IPS-20b (cell line): Measurements from ENCODE around the gene SNX27.
"Not testable (repeated sequence)": the region's sequence is repeated elsewhere in the genome, so short reads cannot be mapped to it uniquely, and the experiment has no call there.

ENCODE experiments used
- H3K27ac ChIP-seq: one replicate; pipeline ENCODE4 v1.5.1; 2013; ENCODE audit warnings: low read length
- H3K27me3 ChIP-seq: 2 replicates; pipeline ENCODE4 v1.6.1; 2013; ENCODE audit warnings: mild to moderate bottlenecking, low read length, inconsistent platforms; ENCODE audit not compliant: insufficient read depth
- H3K36me3 ChIP-seq: 2 replicates; pipeline ENCODE4 v1.6.1; 2013; ENCODE audit warnings: low read depth, mild to moderate bottlenecking, inconsistent platforms, low read length, moderate library complexity; ENCODE audit not compliant: insufficient read depth
- H3K4me1 ChIP-seq: 2 replicates; pipeline ENCODE4 v1.6.1; 2013; ENCODE audit warnings: mild to moderate bottlenecking, control low read depth, inconsistent platforms, low read length, moderate library complexity; ENCODE audit not compliant: insufficient read depth
- H3K4me3 ChIP-seq: 2 replicates; pipeline ENCODE4 v1.5.1; 2013; ENCODE audit warnings: mild to moderate bottlenecking, low read length, inconsistent platforms
- H3K9ac ChIP-seq: 2 replicates; pipeline ENCODE4 v1.6.1; 2013; ENCODE audit warnings: low read depth, mild to moderate bottlenecking, inconsistent platforms, low read length, moderate library complexity
- H3K9me3 ChIP-seq: 2 replicates; pipeline ENCODE4 v1.6.1; 2013; ENCODE audit warnings: mild to moderate bottlenecking, low read depth, low read length, inconsistent platforms; ENCODE audit not compliant: insufficient read depth

SNX27 gene

DNA sequence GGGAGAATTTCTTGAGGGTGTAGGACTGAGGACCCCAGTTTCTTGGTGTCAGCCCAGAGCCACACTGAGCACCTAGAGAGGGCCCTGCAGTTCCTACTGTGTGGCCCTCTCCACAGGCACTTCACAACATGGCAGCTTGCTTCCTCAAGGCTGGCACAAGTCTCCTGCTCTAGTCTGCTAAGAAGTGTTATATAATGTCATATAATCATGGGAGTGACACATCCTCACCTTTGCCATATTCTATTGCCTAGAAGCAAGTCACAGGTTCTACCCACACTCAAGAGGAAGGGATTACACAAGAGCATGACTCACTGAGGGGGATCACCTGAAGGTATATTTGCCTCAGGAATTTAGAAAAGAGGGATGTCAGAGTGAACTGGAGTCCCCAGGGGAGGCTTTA, 5.5 kb upstream of the SNX27 start:
- H3K27ac ChIP-seq, result no peak overlapping the region
- no peaks in the 10 kb centered on the region for H3K36me3 ChIP-seq
- no peak overlapping the region for H3K4me3 ChIP-seq
- H3K9ac ChIP-seq, result no peak overlapping the region
- H3K4me1 ChIP-seq, result 0 out of 2 replicates have a peak, but pooled peaks cover 2% of the 10 kb centered on the region
- H3K27me3 ChIP-seq, result no peaks in the 10 kb centered on the region
- no peaks in the 10 kb centered on the region for H3K9me3 ChIP-seq

DNA sequence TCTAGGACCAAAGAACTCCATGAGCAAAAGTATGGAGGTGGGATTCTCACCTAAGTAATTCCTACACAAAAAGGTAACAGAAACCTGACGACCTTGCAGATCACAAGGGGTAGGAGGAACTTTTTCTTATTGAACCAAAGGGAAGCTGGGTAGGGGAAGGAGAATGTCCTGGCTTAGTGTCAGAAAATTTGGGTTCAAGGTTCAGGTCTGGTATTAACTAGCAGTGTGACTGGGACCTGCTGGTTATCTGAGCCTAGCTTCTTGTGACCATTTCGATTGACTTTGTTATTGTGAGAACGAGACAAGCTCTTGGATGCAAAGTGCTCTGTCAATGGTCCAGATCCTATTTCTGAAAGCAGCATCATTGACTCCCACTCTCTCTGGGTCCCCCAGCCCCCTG, 5.0 kb upstream of the SNX27 start:
- no peak overlapping the region for H3K27ac ChIP-seq
- H3K4me3 ChIP-seq, result no peak overlapping the region
- no peak overlapping the region for H3K9ac ChIP-seq
- no peaks in the 10 kb centered on the region for H3K9me3 ChIP-seq
- H3K4me1 ChIP-seq, result 0 out of 2 replicates have a peak, but pooled peaks cover 2% of the 10 kb centered on the region
- H3K36me3 ChIP-seq, result no peaks in the 10 kb centered on the region
- no peaks in the 10 kb centered on the region for H3K27me3 ChIP-seq

GRCh38 chr1:151610142-151610541, 1.7 kb upstream of the SNX27 start:
- H3K27ac ChIP-seq, result no peak overlapping the region
- no peaks in the 10 kb centered on the region for H3K9me3 ChIP-seq
- H3K36me3 ChIP-seq, result 0 out of 2 replicates have a peak, but pooled peaks cover 4% of the 10 kb centered on the region
- H3K4me1 ChIP-seq, result 0 out of 2 replicates have a peak, but pooled peaks cover 7% of the 10 kb centered on the region
- no peak overlapping the region for H3K9ac ChIP-seq
- no peak overlapping the region for H3K4me3 ChIP-seq
- no peaks in the 10 kb centered on the region for H3K27me3 ChIP-seq

GRCh38 chr1:151611288-151611790, 511 bp upstream of the SNX27 start:
- H3K9me3 ChIP-seq, result no peaks in the 10 kb centered on the region
- H3K4me1 ChIP-seq, result 0 out of 2 replicates have a peak, but pooled peaks cover 7% of the 10 kb centered on the region
- H3K36me3 ChIP-seq, result 0 out of 2 replicates have a peak, but pooled peaks cover 7% of the 10 kb centered on the region
- H3K27ac ChIP-seq, result no peak overlapping the region
- no peaks in the 10 kb centered on the region for H3K27me3 ChIP-seq
- H3K4me3 ChIP-seq, result 0 out of 2 replicates have a peak overlapping the region, but pooled peaks have one; percentile 96
- no peak overlapping the region for H3K9ac ChIP-seq

DNA sequence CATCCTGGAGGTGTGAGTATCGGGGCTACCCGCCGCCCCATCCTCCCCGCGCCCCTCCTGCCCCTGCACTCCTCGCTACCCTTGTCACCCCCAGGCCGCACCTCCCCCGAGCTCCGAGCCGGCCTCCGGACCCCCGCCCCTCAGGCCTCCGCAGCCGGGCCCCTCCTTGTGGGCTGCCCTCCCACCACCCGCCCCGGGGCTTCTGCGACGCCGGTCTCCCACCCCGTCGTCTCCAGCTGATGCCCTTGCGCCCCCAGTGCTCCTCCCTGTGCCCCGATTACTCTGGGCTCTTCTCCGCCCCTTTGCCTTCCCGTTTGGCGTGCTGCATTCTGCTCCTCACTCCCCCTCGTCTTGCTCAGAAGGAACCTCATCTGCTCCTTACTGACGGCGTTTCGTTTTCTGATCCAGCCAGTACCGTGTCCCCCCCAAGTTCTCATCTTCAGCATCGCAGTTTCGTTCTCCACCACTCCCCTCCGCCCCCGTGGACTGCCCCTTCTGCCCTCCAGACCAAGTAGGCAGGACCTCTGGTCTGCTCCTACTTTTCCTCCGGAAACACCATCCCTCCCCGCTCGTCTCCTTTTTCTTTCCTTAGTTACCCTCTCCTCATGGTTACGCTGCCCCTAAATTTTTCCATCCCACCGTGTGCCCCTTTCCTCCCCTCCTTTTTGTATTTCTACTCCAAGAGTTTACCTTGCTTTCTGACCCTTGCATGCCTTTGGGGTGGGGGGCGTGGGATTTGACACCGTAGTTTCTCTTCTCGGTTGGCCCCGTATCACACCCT, 841 bp downstream of the SNX27 start:
- H3K27me3 ChIP-seq, result no peaks in the 10 kb centered on the region
- H3K27ac ChIP-seq, result peak overlapping the region; percentile 9

GRCh38 chr1:151613282-151613780, 1.5 kb downstream of the SNX27 start:
- Histone ChIP-seq H3K4me3 (peak overlapping the region; percentile 96), H3K27me3 (no peaks in the 10 kb centered on the region), H3K9me3 (no peaks in the 10 kb centered on the region), H3K27ac (peak overlapping the region; percentile 9), H3K36me3 (0 out of 2 replicates have a peak, but pooled peaks cover 7% of the 10 kb centered on the region), H3K4me1 (0 out of 2 replicates have a peak, but pooled peaks cover 7% of the 10 kb centered on the region), H3K9ac (peak overlapping the region; percentile 86; the same call in 1 of the 2 replicates)

More for the DNA sequence above, 841 bp downstream of the SNX27 start:
- H3K4me3 ChIP-seq, result peak overlapping the region; percentile 96
- H3K36me3 ChIP-seq, result 0 out of 2 replicates have a peak, but pooled peaks cover 7% of the 10 kb centered on the region
- H3K9me3 ChIP-seq, result no peaks in the 10 kb centered on the region
- 0 out of 2 replicates have a peak, but pooled peaks cover 7% of the 10 kb centered on the region for H3K4me1 ChIP-seq
- H3K9ac ChIP-seq, result peak overlapping the region; percentile 86; the same call in 1 of the 2 replicates

GRCh38 chr1:151615711-151616504, 4.1 kb downstream of the SNX27 start:
- Histone ChIP-seq H3K27me3 (no peaks in the 10 kb centered on the region), H3K9me3 (no peaks in the 10 kb centered on the region), H3K27ac (no peak overlapping the region), H3K36me3 (0 out of 2 replicates have a peak, but pooled peaks cover 7% of the 10 kb centered on the region), H3K4me1 (0 out of 2 replicates have a peak, but pooled peaks cover 7% of the 10 kb centered on the region), H3K4me3 (no peak overlapping the region), H3K9ac (no peak overlapping the region)

- Histone ChIP-seq H3K4me1 (0 out of 2 replicates have a peak, but pooled peaks cover 5% of the 10 kb centered on the region), H3K4me3 (no peak overlapping the region), H3K27me3 (no peaks in the 10 kb centered on the region), H3K9me3 (no peaks in the 10 kb centered on the region), H3K9ac (no peak overlapping the region), H3K27ac (no peak overlapping the region), H3K36me3 (0 out of 2 replicates have a peak, but pooled peaks cover 7% of the 10 kb centered on the region)
Observed at GRCh38 chr1:151616505-151616849, 4.6 kb downstream of the SNX27 start.

DNA sequence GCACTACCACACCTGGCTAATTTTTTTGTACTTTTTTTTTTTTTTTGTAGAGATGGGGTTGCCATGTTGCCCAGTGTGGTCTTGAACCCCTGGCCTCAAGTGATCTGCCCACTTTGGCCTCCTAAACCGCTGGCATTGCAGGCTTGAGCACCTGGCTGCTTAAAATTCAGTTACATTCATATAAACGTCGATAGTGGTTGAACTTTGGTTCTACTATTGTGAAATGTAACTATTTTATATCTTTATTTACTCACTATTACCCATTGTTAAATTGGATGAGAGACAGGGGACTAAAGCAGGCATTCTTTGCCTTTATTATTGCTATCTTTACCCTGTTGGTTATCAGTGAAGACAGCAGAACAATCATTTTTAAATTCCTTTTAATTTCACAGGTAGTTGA, 6.2 kb downstream of the SNX27 start:
- Histone ChIP-seq H3K4me1 (0 out of 2 replicates have a peak, but pooled peaks cover 5% of the 10 kb centered on the region), H3K9me3 (no peaks in the 10 kb centered on the region), H3K27me3 (no peaks in the 10 kb centered on the region), H3K36me3 (0 out of 2 replicates have a peak, but pooled peaks cover 7% of the 10 kb centered on the region), H3K27ac (no peak overlapping the region), H3K9ac (no peak overlapping the region), H3K4me3 (no peak overlapping the region)

GRCh38 chr1:151618470-151618869, 6.6 kb downstream of the SNX27 start:
- 0 out of 2 replicates have a peak, but pooled peaks cover 7% of the 10 kb centered on the region for H3K36me3 ChIP-seq
- H3K9ac ChIP-seq, result no peak overlapping the region
- H3K27ac ChIP-seq, result no peak overlapping the region
- H3K4me1 ChIP-seq, result 0 out of 2 replicates have a peak, but pooled peaks cover 5% of the 10 kb centered on the region
- H3K27me3 ChIP-seq, result no peaks in the 10 kb centered on the region
- H3K9me3 ChIP-seq, result no peaks in the 10 kb centered on the region
- H3K4me3 ChIP-seq, result no peak overlapping the region

DNA sequence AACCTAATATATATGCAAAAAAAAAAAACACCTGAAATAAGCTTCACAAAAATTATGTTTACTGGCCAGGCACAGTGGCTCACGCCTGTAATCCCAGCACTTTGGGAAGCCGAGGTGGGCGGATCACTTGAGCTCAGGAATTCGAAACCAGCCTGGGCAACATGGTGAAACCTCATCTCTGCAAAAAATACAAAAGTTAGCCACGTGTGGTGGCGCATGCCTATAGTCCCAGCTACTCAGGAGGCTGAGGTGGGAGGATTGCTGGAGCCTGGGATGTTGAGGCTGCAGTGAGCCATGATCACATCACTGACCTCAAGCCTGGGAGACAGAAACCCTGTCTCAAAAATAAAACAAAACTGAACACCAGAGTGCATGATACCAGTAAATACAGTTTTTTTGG, 7.1 kb downstream of the SNX27 start:
- H3K27ac ChIP-seq, H3K27me3 ChIP-seq, H3K36me3 ChIP-seq, H3K9ac ChIP-seq, H3K4me3 ChIP-seq, H3K4me1 ChIP-seq, H3K9me3 ChIP-seq: not testable (repeated sequence)
